CD14-positive monocyte (primary cell): ENCODE data around the gene EPHA4. TPM values are rescaled to one million over a fixed set of nuclear protein-coding genes. Genes with fewer than 3 reads are reported as not detected.

ENCODE experiments used
- DNase-seq, 3 donors: peaks; one replicate each; pipeline ENCODE4 v3.0.0-alpha.2; 2011 to 2022
- H2AFZ ChIP-seq: 2 replicates; pipeline ENCODE4 v1.6.0; 2012; ENCODE audit warnings: mild to moderate bottlenecking, low read depth, low read length, inconsistent platforms; ENCODE audit not compliant: insufficient read depth, poor library complexity, severe bottlenecking
- H3K27ac ChIP-seq, 2 donors: 1 replicate in 1 of 2; 2 replicates in 1 of 2; pipeline ENCODE4 v1.5.1; 2012 to 2013; ENCODE audit warnings: low read length in 2 of 2, control low read depth in 1 of 2, inconsistent platforms in 1 of 2, low read depth in 1 of 2, mild to moderate bottlenecking in 1 of 2
- H3K27me3 ChIP-seq, 2 donors: one replicate each; pipeline versions ENCODE4 v1.6.0 to v1.6.1; 2011 to 2013; ENCODE audit warnings: low read length in 2 of 2; ENCODE audit not compliant: control insufficient read depth in 2 of 2, insufficient read depth in 2 of 2
- H3K36me3 ChIP-seq, 2 donors: replicated peaks in 1 of 2; 1 replicate in 1 of 2; 2 replicates in 1 of 2; pipeline versions ENCODE4 v1.5.1 to v1.6.1; 2012 to 2013; ENCODE audit warnings: low read length in 2 of 2, control low read depth in 1 of 2, inconsistent platforms in 1 of 2, mild to moderate bottlenecking in 1 of 2; ENCODE audit not compliant: insufficient read depth in 2 of 2, control insufficient read depth in 1 of 2
- H3K4me1 ChIP-seq, 2 donors: 1 replicate in 1 of 2; 2 replicates in 1 of 2; pipeline versions ENCODE4 v1.5.1 to v1.6.1; 2012 to 2013; ENCODE audit warnings: low read length in 2 of 2, control low read depth in 1 of 2, inconsistent platforms in 1 of 2, mild to moderate bottlenecking in 1 of 2, moderate library complexity in 1 of 2; ENCODE audit not compliant: insufficient read depth in 2 of 2, control insufficient read depth in 1 of 2
- H3K4me2 ChIP-seq: replicated peaks from 2 replicates; pipeline ENCODE3; 2012; ENCODE audit warnings: low read length, moderate library complexity, mild to moderate bottlenecking; ENCODE audit not compliant: poor library complexity, severe bottlenecking; ENCODE audit errors: extremely low read depth
- H3K4me3 ChIP-seq, 3 experiments: fragments of 200-600 bp in 1 of 3; sonication (generic) in 1 of 3; replicated peaks in 1 of 3; 1 replicate in 2 of 3; 2 replicates in 1 of 3; pipeline ENCODE4 v1.5.1; 2011 to 2013; ENCODE audit warnings: low read length in 3 of 3, mild to moderate bottlenecking in 3 of 3, control low read depth in 2 of 3, low read depth in 2 of 3, inconsistent platforms in 1 of 3, moderate library complexity in 1 of 3
- H3K79me2 ChIP-seq: 2 replicates; pipeline ENCODE4 v1.6.0; 2012; ENCODE audit warnings: mild to moderate bottlenecking, control low read depth, inconsistent platforms, low read length, moderate library complexity; ENCODE audit not compliant: insufficient read depth
- H3K9ac ChIP-seq: 2 replicates; pipeline ENCODE4 v1.6.0; 2017; ENCODE audit warnings: low read length, mild to moderate bottlenecking; ENCODE audit not compliant: insufficient read depth, poor library complexity, severe bottlenecking
- H3K9me3 ChIP-seq, 2 donors: replicated peaks in 1 of 2; 1 replicate in 1 of 2; 2 replicates in 1 of 2; pipeline versions ENCODE4 v1.5.1 to v1.6.1; 2012 to 2013; ENCODE audit warnings: low read length in 2 of 2, control low read depth in 1 of 2; ENCODE audit not compliant: control insufficient read depth in 1 of 2, insufficient read depth in 1 of 2
- H4K20me1 ChIP-seq: 2 replicates; pipeline ENCODE4 v1.6.0; 2012; ENCODE audit warnings: mild to moderate bottlenecking, low read length, control low read depth, moderate library complexity; ENCODE audit not compliant: insufficient read depth
- H3K27ac Mint-ChIP-seq, 7 donors: one replicate each; pipeline ENCODE4 v1.8.0; 2020; ENCODE audit warnings: mild to moderate bottlenecking in 7 of 7, mixed read lengths in 7 of 7, moderate library complexity in 6 of 7, inconsistent platforms in 2 of 7
- H3K27me3 Mint-ChIP-seq, 3 donors: one replicate each; pipeline ENCODE4 v1.8.0; 2021 to 2022; ENCODE audit warnings: low read depth in 3 of 3, mild to moderate bottlenecking in 3 of 3, mixed read lengths in 3 of 3, moderate library complexity in 3 of 3, inconsistent platforms in 1 of 3
- H3K36me3 Mint-ChIP-seq, 2 donors: one replicate each; pipeline ENCODE4 v1.8.0; 2020; ENCODE audit warnings: mixed read lengths in 2 of 2, inconsistent platforms in 1 of 2, mild to moderate bottlenecking in 1 of 2
- H3K4me1 Mint-ChIP-seq: one replicate; pipeline ENCODE4 v1.8.0; 2020; ENCODE audit warnings: mild to moderate bottlenecking, mixed read lengths
- H3K4me3 Mint-ChIP-seq, 2 donors: one replicate each; pipeline ENCODE4 v1.8.0; 2020; ENCODE audit warnings: mild to moderate bottlenecking in 2 of 2, mixed read lengths in 2 of 2, moderate library complexity in 1 of 2
- H3K9me3 Mint-ChIP-seq, 7 donors: one replicate each; pipeline ENCODE4 v1.8.0; 2020 to 2022; ENCODE audit warnings: mixed read lengths in 7 of 7, mild to moderate bottlenecking in 6 of 7, moderate library complexity in 6 of 7, inconsistent platforms in 2 of 7
- WGBS: methylation state at CpG from one replicate; pipeline ENCODE4 v1.1.5; 2013; ENCODE audit warnings: missing lambda C conversion rate; ENCODE audit not compliant: insufficient coverage; 5-methylcytosine and 5-hydroxymethylcytosine counted together
- intact Hi-C, 2 donors: fragments of 100-400 bp; cut with micrococcal nuclease; formaldehyde crosslinking; loops; one replicate each; pipeline versions ENCODE4 v1.15.0 to v1.15.1; 2023
- polyA plus RNA-seq, 3 donors: library from polyadenylated mRNA; depleted of rRNA in 1 of 3; unstranded in 2 of 3; stranded (reverse) in 1 of 3; fragments of 300-500 nt in 2 of 3; fragments of >200 nt in 1 of 3; fragmentation: Illumina TruSeq in 2 of 3; gene quantifications; 1 replicate in 2 of 3; 2 replicates in 1 of 3; pipeline ENCODE4 v1.2.3, GENCODE V29; 2012 to 2021
- TF ChIP-seq, protein P1 (sequence below): fragments of 200-600 bp; IDR thresholded peaks from one replicate; pipeline ENCODE4 v1.8.0; 2022; ENCODE audit warnings: antibody characterized with exemption, mild to moderate bottlenecking

The EPHA4 gene
- polyA plus RNA-seq, 3 donors: 0.15 to 0.31 TPM; not detected in 1

DNA sequence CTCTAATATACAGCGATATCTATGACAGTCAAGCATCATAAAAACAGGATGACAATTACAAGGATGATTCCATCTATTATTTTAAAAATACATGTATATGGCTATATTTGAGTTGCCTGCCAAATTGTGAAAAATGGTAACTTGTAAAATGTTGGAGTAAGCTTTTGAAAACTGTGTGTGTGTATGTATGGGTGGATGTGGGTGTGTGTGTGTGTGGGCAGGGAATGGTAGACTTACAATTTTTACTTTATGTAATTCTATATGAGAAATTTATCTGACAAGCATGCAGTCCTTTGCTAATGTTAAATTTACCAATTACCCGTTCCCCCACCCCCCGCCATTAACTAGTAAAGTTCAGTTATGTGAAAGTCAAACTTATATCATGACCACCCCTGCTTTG, 14.0 kb downstream of the EPHA4 start:
- no peaks in the 10 kb centered on the region for H3K4me1 Mint-ChIP-seq
- Histone ChIP-seq H3K79me2 (no peaks in the 10 kb centered on the region), H3K4me1 (no peaks in the 10 kb centered on the region), H3K36me3 (no peaks in the 10 kb centered on the region), H3K4me2 (no peak overlapping the region), H4K20me1 (no peaks in the 10 kb centered on the region), H2AFZ (no peak overlapping the region), H3K4me3 (no peak overlapping the region), H3K27me3 (no peaks in the 10 kb centered on the region), H3K9me3 (no peaks in the 10 kb centered on the region), H3K27ac (no peak overlapping the region), H3K9ac (no peak overlapping the region)
- no CpG with 5 or more reads among the region's 3 CpGs for WGBS
- DNase-seq: no peak
- H3K9me3 Mint-ChIP-seq: peaks cover 0 to 2% (median 0%) of the 10 kb centered on the region in 7 donors
- H3K4me3 Mint-ChIP-seq: no peak overlapping the region
- intact Hi-C loops: no loop called here
- TF ChIP-seq, protein P1, sequence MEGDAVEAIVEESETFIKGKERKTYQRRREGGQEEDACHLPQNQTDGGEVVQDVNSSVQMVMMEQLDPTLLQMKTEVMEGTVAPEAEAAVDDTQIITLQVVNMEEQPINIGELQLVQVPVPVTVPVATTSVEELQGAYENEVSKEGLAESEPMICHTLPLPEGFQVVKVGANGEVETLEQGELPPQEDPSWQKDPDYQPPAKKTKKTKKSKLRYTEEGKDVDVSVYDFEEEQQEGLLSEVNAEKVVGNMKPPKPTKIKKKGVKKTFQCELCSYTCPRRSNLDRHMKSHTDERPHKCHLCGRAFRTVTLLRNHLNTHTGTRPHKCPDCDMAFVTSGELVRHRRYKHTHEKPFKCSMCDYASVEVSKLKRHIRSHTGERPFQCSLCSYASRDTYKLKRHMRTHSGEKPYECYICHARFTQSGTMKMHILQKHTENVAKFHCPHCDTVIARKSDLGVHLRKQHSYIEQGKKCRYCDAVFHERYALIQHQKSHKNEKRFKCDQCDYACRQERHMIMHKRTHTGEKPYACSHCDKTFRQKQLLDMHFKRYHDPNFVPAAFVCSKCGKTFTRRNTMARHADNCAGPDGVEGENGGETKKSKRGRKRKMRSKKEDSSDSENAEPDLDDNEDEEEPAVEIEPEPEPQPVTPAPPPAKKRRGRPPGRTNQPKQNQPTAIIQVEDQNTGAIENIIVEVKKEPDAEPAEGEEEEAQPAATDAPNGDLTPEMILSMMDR: no peak
- H3K36me3 Mint-ChIP-seq: no peaks in the 10 kb centered on the region
- H3K27me3 Mint-ChIP-seq: peaks cover 0 to 4% (median 0%) of the 10 kb centered on the region in 3 donors
- no peak overlapping the region for H3K27ac Mint-ChIP-seq

DNA sequence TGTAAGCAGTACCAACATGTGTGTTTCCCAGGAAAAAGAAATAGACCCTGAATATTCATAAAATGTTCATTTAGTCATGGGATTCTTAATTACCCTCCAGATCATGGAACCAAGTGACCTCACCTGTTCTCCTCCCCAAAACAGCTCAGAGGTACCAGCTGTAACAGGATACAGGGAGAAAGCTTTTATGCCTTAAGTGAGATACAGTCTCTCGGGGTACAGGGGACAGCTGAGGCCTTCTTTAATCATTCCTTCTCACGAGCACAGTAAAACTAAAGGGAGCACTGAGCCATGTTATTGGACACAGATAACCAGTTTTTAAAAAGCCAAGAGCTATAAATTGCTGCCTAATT, 16.6 kb downstream of the EPHA4 start:
- no peaks in the 10 kb centered on the region for H3K4me1 ChIP-seq
- TF ChIP-seq, protein P1: no peak
- peaks cover 0 to 4% (median 0%) of the 10 kb centered on the region in 3 donors for H3K27me3 Mint-ChIP-seq
- H3K36me3 ChIP-seq: no peaks in the 10 kb centered on the region
- H4K20me1 ChIP-seq: no peaks in the 10 kb centered on the region
- intact Hi-C loops: no loop called here
- H3K4me2 ChIP-seq: no peak overlapping the region
- H3K9me3 ChIP-seq: no peaks in the 10 kb centered on the region
- no peak overlapping the region for H3K9ac ChIP-seq
- H3K79me2 ChIP-seq: no peaks in the 10 kb centered on the region
- H3K4me3 Mint-ChIP-seq: no peak overlapping the region
- no peak overlapping the region for H2AFZ ChIP-seq
- no peaks in the 10 kb centered on the region for H3K4me1 Mint-ChIP-seq
- H3K4me3 ChIP-seq: no peak overlapping the region
- H3K36me3 Mint-ChIP-seq: no peaks in the 10 kb centered on the region
- peaks cover 0 to 2% (median 0%) of the 10 kb centered on the region in 7 donors for H3K9me3 Mint-ChIP-seq
- H3K27ac ChIP-seq: no peak overlapping the region
- peak overlapping the region in 1 of 7 donors; percentile 24 for H3K27ac Mint-ChIP-seq
- DNase-seq: no peak
- H3K27me3 ChIP-seq: no peaks in the 10 kb centered on the region
- WGBS: no CpG with 5 or more reads among the region's 2 CpGs
